ENCODE data around the gene PLAA.
A peak's percentile ranks its signal among the peaks of the same experiment; 100 is the strongest.
"Not testable (repeated sequence)": the region's sequence is repeated elsewhere in the genome, so short reads cannot be mapped to it uniquely, and the experiment has no call there.

PLAA gene

GRCh38 chr9:26928902-26929495 is 18.0 kb downstream of the PLAA start:
- no peak for DNase-seq

DNA sequence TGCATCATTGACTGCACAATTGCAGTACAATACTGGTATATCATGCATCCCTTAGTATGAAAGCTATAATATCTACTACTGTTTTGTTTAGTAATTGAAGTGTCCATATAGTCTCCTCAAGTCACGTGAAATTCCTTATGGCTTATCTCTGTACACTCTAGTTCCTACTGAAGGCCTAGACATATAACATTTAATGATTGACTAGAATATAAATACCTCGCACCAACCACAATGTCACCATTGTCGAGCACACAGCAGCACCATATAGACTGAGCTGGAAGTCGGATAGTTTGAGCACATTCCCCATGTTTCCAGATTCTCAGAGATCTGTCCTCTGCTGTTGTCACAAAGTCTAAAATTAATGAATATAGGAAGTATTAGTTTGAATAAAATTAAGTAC is 21.4 kb downstream of the PLAA start:
- no peak for DNase-seq

GRCh38 chr9:26919698-26920097 is 27.3 kb downstream of the PLAA start:
- DNase-seq = no peak

GRCh38 chr9:26913138-26913668 is 33.8 kb downstream of the PLAA start:
- no peak for DNase-seq

- DNase-seq = no peak
These were observed 42.4 kb downstream of the PLAA start for GRCh38 chr9:26904671-26905070.

DNA sequence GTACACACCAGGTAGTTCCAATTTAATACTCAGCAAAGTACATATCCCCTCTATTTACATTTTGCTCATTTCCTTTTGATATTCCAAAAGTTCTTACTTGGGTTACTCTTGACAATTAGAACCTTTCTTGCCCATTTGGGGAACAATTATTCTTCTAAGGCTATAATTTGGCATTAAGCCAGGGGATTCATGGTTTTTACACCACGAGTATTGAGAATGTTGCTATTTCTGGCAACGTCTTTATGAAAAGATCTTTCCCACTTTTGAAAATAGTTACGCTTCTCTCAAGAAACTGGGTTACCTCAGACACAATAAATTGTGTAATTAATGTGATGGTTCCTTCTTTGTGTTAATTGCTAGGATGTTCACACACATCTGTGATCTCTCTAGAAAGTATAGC is 43.0 kb downstream of the PLAA start:
- DNase-seq = no peak

DNA sequence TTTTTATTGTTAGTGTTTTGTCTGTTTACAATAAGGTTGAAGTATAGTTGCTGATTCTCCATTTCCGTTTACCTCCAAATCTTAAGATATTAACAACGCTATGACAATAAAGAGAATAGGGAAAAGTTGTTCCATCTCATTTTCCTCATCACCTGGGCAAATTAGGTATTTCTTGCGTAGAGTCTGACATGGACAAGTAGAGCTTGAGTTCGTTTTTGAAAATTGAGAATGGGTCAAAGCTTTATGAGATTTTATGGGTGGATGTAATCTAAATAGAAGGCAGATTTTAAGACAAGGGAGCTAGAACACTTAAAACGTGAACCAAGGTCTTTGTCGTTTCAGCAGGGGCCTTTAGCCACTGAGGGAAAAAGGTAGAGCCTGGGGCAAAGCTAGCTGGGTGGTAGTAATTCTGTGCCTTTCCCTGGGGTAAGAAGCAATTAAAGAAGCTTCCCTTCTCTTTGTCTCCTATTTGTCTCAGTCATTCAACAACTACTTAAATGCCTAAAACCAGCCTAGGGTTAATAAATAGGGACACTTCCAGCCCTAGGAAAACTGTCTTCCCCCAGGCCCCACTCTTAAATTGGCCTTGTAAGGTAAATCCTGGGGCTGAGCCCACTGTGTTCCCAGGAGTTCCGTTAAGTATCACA is 53.9 kb downstream of the PLAA start:
- no peak for DNase-seq

DNA sequence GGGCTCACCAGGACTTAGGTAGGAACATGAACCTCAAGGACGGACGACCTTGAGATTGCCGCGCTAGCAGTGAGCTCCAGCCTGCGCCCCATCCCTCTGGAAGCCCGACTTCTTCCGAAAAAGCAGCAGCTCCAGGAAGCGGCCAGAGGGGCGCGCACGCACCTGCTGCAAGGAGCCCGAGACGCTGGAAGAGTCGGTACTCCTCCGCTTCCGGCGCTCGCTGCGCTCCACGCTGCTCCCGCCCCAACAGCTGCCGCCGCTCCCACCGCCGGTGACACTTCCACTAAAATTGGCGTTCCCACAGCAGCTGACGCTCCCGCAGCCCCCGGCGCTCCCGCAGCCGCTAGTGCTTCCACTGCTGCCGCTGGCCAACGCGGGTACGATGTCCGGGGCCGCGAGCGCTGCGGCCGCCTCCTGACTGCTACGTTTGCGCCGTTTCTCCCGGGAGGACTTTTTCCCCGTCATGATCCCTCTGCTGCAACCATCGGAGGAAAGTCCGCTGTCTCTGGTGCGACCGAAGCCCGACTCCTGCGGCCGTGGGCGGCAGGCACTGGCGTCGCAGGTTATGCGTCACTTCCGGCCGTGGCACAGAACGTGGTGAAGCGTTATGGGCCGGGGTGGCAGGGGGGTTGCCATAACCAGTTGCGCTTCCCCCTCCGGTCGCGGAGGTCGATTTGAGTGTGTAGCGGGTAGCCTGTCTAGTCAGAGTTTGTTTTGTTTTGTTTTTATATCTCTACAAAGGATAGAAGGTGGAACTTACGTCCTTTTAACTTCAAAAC is 54.6 kb downstream of the PLAA start, which contains the start of gene CAAP1:
Gene CAAP1 (minus strand): TSS at position 552 of the 779 bp plus-strand sequence. CDS start 87 bp downstream, at position 465.
- peak; percentile 98 for DNase-seq

DNA sequence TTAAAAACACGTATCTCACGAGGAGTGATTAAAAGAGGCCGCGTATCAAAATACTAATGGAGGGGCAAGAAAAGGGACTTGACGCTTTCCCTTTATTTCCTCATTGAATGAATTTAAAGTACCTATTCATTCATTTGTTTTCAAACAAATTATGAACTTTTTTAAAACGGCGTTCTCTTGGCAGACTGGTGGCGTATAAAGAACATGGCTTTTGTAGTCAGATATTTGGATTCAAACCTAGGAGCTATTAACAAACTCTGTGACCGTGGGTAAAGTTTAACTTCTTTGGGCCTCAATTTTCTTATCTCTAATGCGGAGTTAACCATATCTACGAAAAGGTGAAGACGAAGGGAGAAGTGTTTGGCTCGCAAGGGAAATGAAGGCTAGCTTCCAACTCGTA is 55.3 kb downstream of the PLAA start:
- peak; percentile 5 for DNase-seq

DNA sequence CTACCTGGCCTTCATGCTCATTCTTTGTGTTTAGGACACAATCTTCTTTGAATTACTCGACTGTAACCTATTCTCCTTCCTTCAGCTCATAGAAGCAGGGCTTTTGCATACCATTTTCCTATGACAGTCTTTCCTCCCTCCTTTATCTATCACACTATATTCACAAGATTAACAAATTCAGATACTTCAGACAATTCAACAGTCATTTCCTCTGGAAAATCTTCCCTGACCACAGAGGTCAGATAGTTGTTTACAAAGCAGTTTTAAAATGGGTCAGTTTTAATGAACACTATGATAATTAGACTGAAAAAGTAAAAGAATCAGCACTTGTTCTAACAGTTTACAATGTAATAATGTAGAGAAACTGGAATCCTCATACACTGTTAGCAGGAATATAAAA is 58.8 kb downstream of the PLAA start:
- DNase-seq = no peak

DNA sequence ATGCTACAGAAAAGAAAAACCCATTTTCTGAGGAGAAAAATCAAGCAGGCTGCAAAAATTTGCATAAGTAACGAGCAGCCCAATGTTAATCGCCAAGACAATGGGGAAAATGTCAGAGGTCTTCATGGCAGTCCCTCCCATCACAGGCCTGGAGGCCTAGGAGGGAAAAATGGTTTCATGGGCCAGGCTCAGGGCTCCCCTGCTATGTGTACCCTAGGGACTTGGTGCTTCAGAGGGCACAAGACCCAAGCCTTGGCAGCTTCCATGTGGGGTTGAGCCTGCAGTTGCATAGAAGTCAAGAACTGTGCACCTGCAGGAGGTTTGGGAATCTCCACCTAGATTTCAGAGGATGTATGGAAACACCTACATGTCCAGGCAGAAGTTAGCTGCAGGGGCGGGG is 64.9 kb downstream of the PLAA start:
- DNase-seq = no peak

DNA sequence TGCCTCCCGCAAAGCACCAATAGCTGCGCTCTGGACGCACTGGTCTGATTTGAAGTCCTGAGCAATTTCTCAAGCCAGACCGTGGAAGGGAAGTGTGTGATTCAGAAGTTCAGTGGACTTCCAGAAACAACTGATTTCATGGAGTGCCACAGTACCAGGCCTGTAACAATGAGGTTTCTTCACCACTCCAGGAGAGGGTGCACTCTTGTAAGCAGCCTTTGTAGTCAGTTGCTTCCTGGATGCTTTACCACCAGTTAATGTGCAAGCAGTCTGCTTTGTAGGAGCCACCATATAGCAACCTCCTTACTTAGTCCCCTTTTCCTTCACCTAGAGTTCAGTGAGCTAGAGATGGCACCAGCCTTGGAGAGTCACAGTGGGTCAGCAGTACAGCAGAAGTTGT is 66.8 kb downstream of the PLAA start:
- DNase-seq = no peak

DNA sequence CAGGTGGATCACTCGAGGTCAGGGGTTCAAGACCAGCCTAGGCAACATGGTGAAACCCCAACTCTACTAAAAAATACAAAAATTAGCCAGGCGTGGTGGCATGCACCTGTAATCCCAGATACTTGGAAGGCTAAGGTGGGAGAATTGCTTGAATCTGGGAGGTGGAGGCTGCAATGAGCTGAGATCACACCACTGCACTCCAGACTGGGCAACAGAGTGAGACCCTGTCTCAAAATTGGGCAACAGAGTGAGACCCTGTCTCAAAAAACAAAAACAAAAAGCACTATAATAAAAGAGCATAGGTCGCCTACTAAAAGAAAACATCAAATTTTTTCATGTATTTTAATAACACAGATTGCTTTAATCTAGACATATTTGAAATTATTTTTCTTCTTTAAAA is 71.9 kb downstream of the PLAA start:
- not testable (repeated sequence) for DNase-seq

- no peak for DNase-seq
These were observed 76.8 kb downstream of the PLAA start for GRCh38 chr9:26870292-26870691.

DNA sequence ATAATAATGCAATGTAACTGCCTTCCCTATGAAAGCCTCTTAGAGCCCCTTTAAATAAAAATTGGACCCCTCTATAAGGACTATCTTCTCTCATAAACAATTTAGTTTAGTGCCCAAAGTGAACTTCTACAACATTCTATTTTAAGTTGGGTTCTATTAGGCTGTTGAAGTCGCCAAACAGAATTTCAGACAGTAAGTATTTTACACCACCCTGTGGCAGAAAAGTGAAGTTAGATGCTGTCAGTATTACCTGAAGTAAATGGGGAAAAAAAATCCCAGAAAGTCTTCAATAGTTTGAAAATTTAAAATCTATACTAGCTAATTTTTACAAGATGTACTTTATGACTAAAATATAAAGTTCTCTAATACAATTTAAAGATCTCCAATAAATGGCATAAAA is 84.0 kb downstream of the PLAA start:
- peak; percentile 3 for DNase-seq

GRCh38 chr9:26856413-26857032 is 90.5 kb downstream of the PLAA start:
- DNase-seq = peak; percentile 67

Measured in inflammatory macrophage treated with lipopolysaccharide for 4 hours (primary cell).